Measurements from ENCODE around the gene RNASE9.
"Not testable (repeated sequence)": the region's sequence is repeated elsewhere in the genome, so short reads cannot be mapped to it uniquely, and the experiment has no call there.

Gene RNASE9

GRCh38 chr14:20512177-20512905, 48.5 kb downstream of the RNASE9 start:
- Histone ChIP-seq H3K27me3 (ENCODE audit: insufficient read depth, low read length) (no peaks in the 10 kb centered on the region), H2AFZ (ENCODE audit: low read length) (no peak overlapping the region), H3F3A (ENCODE audit: insufficient read depth, low read length) (no peaks in the 10 kb centered on the region), H4K20me1 (ENCODE audit: insufficient read depth, low read length) (no peaks in the 10 kb centered on the region), H3K9me2 (ENCODE audit: low read depth, low read length) (no peaks in the 10 kb centered on the region), H3K9ac (ENCODE audit: low read length) (no peak overlapping the region), H3K4me1 (ENCODE audit: insufficient read depth, low read length, severe bottlenecking) (no peaks in the 10 kb centered on the region), H3K27ac (ENCODE audit: low read depth, low read length, poor library complexity, severe bottlenecking) (no peak overlapping the region), H3K9me3 (ENCODE audit: low read length) (no peaks in the 10 kb centered on the region), H3K36me3 (ENCODE audit: insufficient read depth, low read length) (no peaks in the 10 kb centered on the region), H3K79me2 (ENCODE audit: insufficient read depth, low read length) (no peaks in the 10 kb centered on the region), H3K4me3 (ENCODE audit: low read depth, low read length, poor library complexity, severe bottlenecking) (no peak overlapping the region), H3K4me2 (ENCODE audit: low read length) (no peak overlapping the region)
- TF ChIP-seq CTCF (IDR thresholded peaks at IDR 0.05; ENCODE audit: low read length), result no peak
- no peak for TF ChIP-seq EZH2 (IDR thresholded peaks at IDR 0.05; ENCODE audit: borderline replicate concordance, low read length)

GRCh38 chr14:20508367-20508766, 52.5 kb downstream of the RNASE9 start:
- no peak overlapping the region for H3K9ac ChIP-seq (ENCODE audit: low read length)
- TF ChIP-seq EZH2 (IDR thresholded peaks at IDR 0.05; ENCODE audit: borderline replicate concordance, low read length), result no peak

GRCh38 chr14:20507537-20507936, 53.3 kb downstream of the RNASE9 start:
- H3K4me3 ChIP-seq (ENCODE audit: low read depth, low read length, poor library complexity, severe bottlenecking); H3K9ac ChIP-seq (ENCODE audit: low read length); H3K27me3 ChIP-seq (ENCODE audit: insufficient read depth, low read length); H3K4me1 ChIP-seq (ENCODE audit: insufficient read depth, low read length, severe bottlenecking); H3K36me3 ChIP-seq (ENCODE audit: insufficient read depth, low read length); H3K9me2 ChIP-seq (ENCODE audit: low read depth, low read length); H4K20me1 ChIP-seq (ENCODE audit: insufficient read depth, low read length); H3K4me2 ChIP-seq (ENCODE audit: low read length); H3K27ac ChIP-seq (ENCODE audit: low read depth, low read length, poor library complexity, severe bottlenecking); H3F3A ChIP-seq (ENCODE audit: insufficient read depth, low read length); H2AFZ ChIP-seq (ENCODE audit: low read length); H3K9me3 ChIP-seq (ENCODE audit: low read length); H3K79me2 ChIP-seq (ENCODE audit: insufficient read depth, low read length): not testable (repeated sequence)

More at GRCh38 chr14:20508367-20508766, 52.5 kb downstream of the RNASE9 start:
- Histone ChIP-seq H3F3A (ENCODE audit: insufficient read depth, low read length) (no peaks in the 10 kb centered on the region), H4K20me1 (ENCODE audit: insufficient read depth, low read length) (no peaks in the 10 kb centered on the region), H2AFZ (ENCODE audit: low read length) (no peak overlapping the region), H3K27me3 (ENCODE audit: insufficient read depth, low read length) (no peaks in the 10 kb centered on the region), H3K4me1 (ENCODE audit: insufficient read depth, low read length, severe bottlenecking) (no peaks in the 10 kb centered on the region), H3K9me3 (ENCODE audit: low read length) (no peaks in the 10 kb centered on the region), H3K4me3 (ENCODE audit: low read depth, low read length, poor library complexity, severe bottlenecking) (no peak overlapping the region), H3K36me3 (ENCODE audit: insufficient read depth, low read length) (no peaks in the 10 kb centered on the region), H3K4me2 (ENCODE audit: low read length) (no peak overlapping the region), H3K79me2 (ENCODE audit: insufficient read depth, low read length) (no peaks in the 10 kb centered on the region), H3K27ac (ENCODE audit: low read depth, low read length, poor library complexity, severe bottlenecking) (no peak overlapping the region), H3K9me2 (ENCODE audit: low read depth, low read length) (no peaks in the 10 kb centered on the region)

GRCh38 chr14:20506752-20507151, 54.1 kb downstream of the RNASE9 start:
- not testable (repeated sequence) for H3K9ac ChIP-seq (ENCODE audit: low read length); H3K4me1 ChIP-seq (ENCODE audit: insufficient read depth, low read length, severe bottlenecking); H4K20me1 ChIP-seq (ENCODE audit: insufficient read depth, low read length); H3K9me2 ChIP-seq (ENCODE audit: low read depth, low read length); H3K36me3 ChIP-seq (ENCODE audit: insufficient read depth, low read length); H3K4me2 ChIP-seq (ENCODE audit: low read length); H3K9me3 ChIP-seq (ENCODE audit: low read length); H3K79me2 ChIP-seq (ENCODE audit: insufficient read depth, low read length); H3K4me3 ChIP-seq (ENCODE audit: low read depth, low read length, poor library complexity, severe bottlenecking); H3K27me3 ChIP-seq (ENCODE audit: insufficient read depth, low read length); H2AFZ ChIP-seq (ENCODE audit: low read length); H3F3A ChIP-seq (ENCODE audit: insufficient read depth, low read length); H3K27ac ChIP-seq (ENCODE audit: low read depth, low read length, poor library complexity, severe bottlenecking)

- not testable (repeated sequence) for H3K4me3 ChIP-seq (ENCODE audit: low read depth, low read length, poor library complexity, severe bottlenecking); H2AFZ ChIP-seq (ENCODE audit: low read length); H3K79me2 ChIP-seq (ENCODE audit: insufficient read depth, low read length); H3K4me2 ChIP-seq (ENCODE audit: low read length); H3K36me3 ChIP-seq (ENCODE audit: insufficient read depth, low read length); H3K9ac ChIP-seq (ENCODE audit: low read length); H3K9me3 ChIP-seq (ENCODE audit: low read length); H3F3A ChIP-seq (ENCODE audit: insufficient read depth, low read length); H3K4me1 ChIP-seq (ENCODE audit: insufficient read depth, low read length, severe bottlenecking); H4K20me1 ChIP-seq (ENCODE audit: insufficient read depth, low read length); H3K9me2 ChIP-seq (ENCODE audit: low read depth, low read length); H3K27ac ChIP-seq (ENCODE audit: low read depth, low read length, poor library complexity, severe bottlenecking); H3K27me3 ChIP-seq (ENCODE audit: insufficient read depth, low read length)
Measured at GRCh38 chr14:20506276-20506675, 54.6 kb downstream of the RNASE9 start.
